Measurements from ENCODE around the gene TNS4.

DNA sequence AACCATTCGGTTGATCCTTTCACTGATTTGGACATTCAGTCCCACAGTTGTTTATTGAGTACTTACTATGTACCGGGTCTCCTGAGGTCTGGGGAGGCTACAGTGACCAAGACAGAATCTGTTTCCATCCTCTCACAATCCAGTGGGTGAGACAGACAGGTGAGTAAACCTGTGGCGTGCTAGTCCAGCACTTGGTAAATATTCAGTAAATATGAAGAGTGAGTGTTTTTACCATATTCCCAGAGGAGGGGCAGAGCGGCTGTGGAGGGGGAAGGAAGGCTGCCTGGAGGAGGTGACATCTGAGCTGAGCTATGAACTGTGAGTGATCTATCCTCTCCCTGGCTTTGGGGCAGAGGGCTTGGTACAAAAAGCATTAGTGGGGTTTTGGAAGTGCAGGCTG is 32.5 kb upstream of the TNS4 start:
- TF ChIP-seq, protein P1, sequence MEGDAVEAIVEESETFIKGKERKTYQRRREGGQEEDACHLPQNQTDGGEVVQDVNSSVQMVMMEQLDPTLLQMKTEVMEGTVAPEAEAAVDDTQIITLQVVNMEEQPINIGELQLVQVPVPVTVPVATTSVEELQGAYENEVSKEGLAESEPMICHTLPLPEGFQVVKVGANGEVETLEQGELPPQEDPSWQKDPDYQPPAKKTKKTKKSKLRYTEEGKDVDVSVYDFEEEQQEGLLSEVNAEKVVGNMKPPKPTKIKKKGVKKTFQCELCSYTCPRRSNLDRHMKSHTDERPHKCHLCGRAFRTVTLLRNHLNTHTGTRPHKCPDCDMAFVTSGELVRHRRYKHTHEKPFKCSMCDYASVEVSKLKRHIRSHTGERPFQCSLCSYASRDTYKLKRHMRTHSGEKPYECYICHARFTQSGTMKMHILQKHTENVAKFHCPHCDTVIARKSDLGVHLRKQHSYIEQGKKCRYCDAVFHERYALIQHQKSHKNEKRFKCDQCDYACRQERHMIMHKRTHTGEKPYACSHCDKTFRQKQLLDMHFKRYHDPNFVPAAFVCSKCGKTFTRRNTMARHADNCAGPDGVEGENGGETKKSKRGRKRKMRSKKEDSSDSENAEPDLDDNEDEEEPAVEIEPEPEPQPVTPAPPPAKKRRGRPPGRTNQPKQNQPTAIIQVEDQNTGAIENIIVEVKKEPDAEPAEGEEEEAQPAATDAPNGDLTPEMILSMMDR (conservative IDR thresholded peaks at IDR 0.05), result no peak
- TF ChIP-seq ZFX (IDR thresholded peaks at IDR 0.05), result no peak
